H1 (cell line): ENCODE measurements around the gene FAM204A. TPM values are rescaled to one million over a fixed set of nuclear protein-coding genes. Genes with fewer than 3 reads are reported as not detected.
A peak's percentile ranks its signal among the peaks of the same experiment; 100 is the strongest.

Experiments
- CTCF ChIA-PET: fragments of 300-600 bp; sonication (Branson Sonifier 250); formaldehyde crosslinking; loops from one replicate; lab custom pipeline; 2021; ENCODE audit not compliant: partially characterized antibody; lab: Charles Lee
- POLR2A ChIA-PET: fragments of 300-600 bp; sonication (Branson Sonifier 250); formaldehyde crosslinking; loops from one replicate; lab custom pipeline; 2021; ENCODE audit warnings: inconsistent platforms; ENCODE audit not compliant: partially characterized antibody; lab: Charles Lee
- DNase-seq, 2 experiments: peaks; one replicate each; pipeline versions ENCODE4 v3.0.0 to v3.0.0-alpha.2; 2010 to 2022; ENCODE audit warnings: low spot score in 2 of 2, low read depth in 1 of 2, mixed read lengths in 1 of 2
- FAIRE-seq: peaks from 2 replicates; lab custom pipeline; 2011; peaks lifted over from hg19 to GRCh38; lab: Jason Lieb, UNC
- H2AFZ ChIP-seq: 2 replicates; pipeline ENCODE4 v1.8.1; 2012; ENCODE audit warnings: low read length, inconsistent platforms
- H2AK5ac ChIP-seq: 2 replicates; pipeline ENCODE4 v1.6.1; 2013; ENCODE audit warnings: low read depth, low read length
- H2BK120ac ChIP-seq: replicated peaks from 2 replicates; pipeline ENCODE3; 2013; ENCODE audit warnings: low read depth, low read length, inconsistent platforms
- H2BK12ac ChIP-seq: 2 replicates; pipeline ENCODE4 v1.6.1; 2013; ENCODE audit warnings: low read depth, low read length
- H2BK15ac ChIP-seq: 2 replicates; pipeline ENCODE4 v1.6.1; 2013; ENCODE audit warnings: low read length
- H2BK20ac ChIP-seq: 2 replicates; pipeline ENCODE4 v1.6.1; 2013; ENCODE audit warnings: low read length
- H2BK5ac ChIP-seq: 2 replicates; pipeline ENCODE4 v1.6.1; 2013; ENCODE audit warnings: low read depth, low read length
- H3K14ac ChIP-seq: 2 replicates; pipeline ENCODE4 v1.6.1; 2013; ENCODE audit warnings: inconsistent platforms; ENCODE audit not compliant: insufficient read length
- H3K18ac ChIP-seq: 2 replicates; pipeline ENCODE4 v1.6.1; 2013; ENCODE audit warnings: low read length; ENCODE audit errors: extremely low read depth
- H3K23ac ChIP-seq: 2 replicates; pipeline ENCODE4 v1.6.1; 2013; ENCODE audit warnings: inconsistent platforms; ENCODE audit not compliant: insufficient read length
- H3K23me2 ChIP-seq: 2 replicates; pipeline ENCODE4 v1.6.1; 2013; ENCODE audit warnings: low read depth, low read length
- H3K27ac ChIP-seq: 2 replicates; pipeline ENCODE4 v1.6.1; 2011; ENCODE audit warnings: low read depth, low read length, inconsistent platforms
- H3K27me3 ChIP-seq, 4 experiments: replicated peaks in 1 of 4; 1 replicate in 1 of 4; 2 replicates in 3 of 4; pipeline versions ENCODE4 v1.6.1 to v1.8.1; 2011 to 2013; ENCODE audit warnings: low read length in 3 of 4, mild to moderate bottlenecking in 3 of 4, inconsistent platforms in 2 of 4, mixed read lengths in 2 of 4, moderate library complexity in 1 of 4; ENCODE audit not compliant: control insufficient read depth in 3 of 4, insufficient read depth in 3 of 4; ENCODE audit errors: extremely low read depth in 1 of 4
- H3K36me3 ChIP-seq, 4 experiments: 2 replicates each; pipeline versions ENCODE4 v1.6.1 to v1.8.1; 2011 to 2013; ENCODE audit warnings: mild to moderate bottlenecking in 4 of 4, low read length in 3 of 4, moderate library complexity in 2 of 4, control low read depth in 1 of 4, inconsistent platforms in 1 of 4; ENCODE audit not compliant: insufficient read depth in 4 of 4, control insufficient read depth in 2 of 4
- H3K4ac ChIP-seq: replicated peaks from 2 replicates; pipeline ENCODE3; 2013; ENCODE audit warnings: low read length, low read depth, mixed read lengths, inconsistent platforms; ENCODE audit not compliant: insufficient read length
- H3K4me1 ChIP-seq, 4 experiments: replicated peaks in 1 of 4; 1 replicate in 1 of 4; 2 replicates in 3 of 4; pipeline versions ENCODE4 v1.6.1 to v1.8.1; 2011 to 2013; ENCODE audit warnings: low read length in 3 of 4, inconsistent platforms in 2 of 4, mixed read lengths in 1 of 4; ENCODE audit not compliant: insufficient read depth in 4 of 4, control insufficient read depth in 3 of 4
- H3K4me2 ChIP-seq, 2 experiments: 2 replicates each; pipeline versions ENCODE4 v1.6.1 to v1.8.1; 2011 to 2013; ENCODE audit warnings: low read depth in 2 of 2, low read length in 2 of 2, control low read depth in 1 of 2, inconsistent platforms in 1 of 2, mild to moderate bottlenecking in 1 of 2; ENCODE audit not compliant: insufficient read depth in 1 of 2
- H3K4me3 ChIP-seq, 4 experiments: fragments of 200-600, 300-600 bp in 1 of 4; sonication (generic), shearing (Covaris generic), sonication (Bioruptor Twin) in 1 of 4; 2 replicates each; pipeline versions ENCODE4 v1.5.1 to v1.8.1; 2011 to 2016; ENCODE audit warnings: low read length in 4 of 4, low read depth in 3 of 4, control low read depth in 2 of 4, inconsistent platforms in 2 of 4, mild to moderate bottlenecking in 2 of 4, mixed read lengths in 1 of 4, moderate library complexity in 1 of 4; ENCODE audit not compliant: insufficient read depth in 2 of 4; ENCODE audit errors: extremely low read depth in 1 of 4
- H3K56ac ChIP-seq: replicated peaks from 2 replicates; pipeline ENCODE3; 2013; ENCODE audit warnings: low read depth, mild to moderate bottlenecking, mixed read lengths, low read length, inconsistent platforms; ENCODE audit not compliant: insufficient read length
- H3K79me1 ChIP-seq: 2 replicates; pipeline ENCODE4 v1.6.1; 2013; ENCODE audit warnings: low read depth, low read length, control low read depth
- H3K79me2 ChIP-seq, 2 experiments: 2 replicates each; pipeline versions ENCODE4 v1.6.1 to v1.8.1; 2012 to 2013; ENCODE audit warnings: low read length in 2 of 2, mild to moderate bottlenecking in 2 of 2, inconsistent platforms in 1 of 2; ENCODE audit not compliant: insufficient read depth in 2 of 2, control insufficient read depth in 1 of 2
- H3K9ac ChIP-seq, 4 experiments: replicated peaks in 1 of 4; 1 replicate in 1 of 4; 2 replicates in 3 of 4; pipeline versions ENCODE4 v1.6.1 to v1.8.1; 2011 to 2013; ENCODE audit warnings: low read depth in 3 of 4, low read length in 3 of 4, control low read depth in 2 of 4, mild to moderate bottlenecking in 2 of 4, moderate library complexity in 2 of 4, inconsistent platforms in 1 of 4; ENCODE audit errors: extremely low read depth in 1 of 4
- H3K9me3 ChIP-seq, 2 experiments: 2 replicates each; pipeline versions ENCODE4 v1.6.1 to v1.8.1; 2012 to 2013; ENCODE audit warnings: mild to moderate bottlenecking in 2 of 2, moderate library complexity in 2 of 2, control low read depth in 1 of 2, inconsistent platforms in 1 of 2, low read depth in 1 of 2, low read length in 1 of 2, mixed read lengths in 1 of 2; ENCODE audit not compliant: insufficient read depth in 2 of 2
- H4K20me1 ChIP-seq, 2 experiments: replicated peaks in 1 of 2; 2 replicates each; pipeline versions ENCODE3 to v1.8.1; 2011 to 2013; ENCODE audit warnings: inconsistent platforms in 2 of 2, low read length in 2 of 2, mild to moderate bottlenecking in 1 of 2; ENCODE audit not compliant: insufficient read depth in 2 of 2, control insufficient read depth in 1 of 2
- H4K5ac ChIP-seq: 2 replicates; pipeline ENCODE4 v1.6.1; 2013; ENCODE audit warnings: low read length, low read depth, mixed read lengths, inconsistent platforms; ENCODE audit not compliant: insufficient read length
- H4K8ac ChIP-seq: 2 replicates; pipeline ENCODE4 v1.8.0; 2013; ENCODE audit warnings: mild to moderate bottlenecking, moderate library complexity, low read length, inconsistent platforms; ENCODE audit not compliant: insufficient read depth; ENCODE audit errors: extremely low read depth
- H4K91ac ChIP-seq: replicated peaks from 2 replicates; pipeline ENCODE3; 2013; ENCODE audit warnings: low read length, mixed read lengths, inconsistent platforms; ENCODE audit not compliant: insufficient read length
- HDAC6 ChIP-seq: IDR thresholded peaks from one replicate; pipeline ENCODE4 v1.7.1; 2012; ENCODE audit warnings: low read depth, mild to moderate bottlenecking, inconsistent platforms, low read length, moderate library complexity
- RXRA ChIP-seq: IDR thresholded peaks from 2 replicates; pipeline ENCODE4 v1.6.1; 2011; ENCODE audit warnings: low read depth, mild to moderate bottlenecking, low read length, moderate library complexity; ENCODE audit not compliant: insufficient read depth
- WGBS, 2 experiments: shearing (Covaris generic) in 1 of 2; methylation state at CpG; one replicate each; pipeline versions ENCODE4 v1.1.6 to v1.1.7; 2013 to 2015; ENCODE audit warnings: low lambda C conversion rate in 2 of 2, mixed read lengths in 2 of 2, inconsistent platforms in 1 of 2, low coverage in 1 of 2, missing lambda C conversion rate in 1 of 2; ENCODE audit not compliant: insufficient replicate concordance in 2 of 2, insufficient coverage in 1 of 2, insufficient read length in 1 of 2; ENCODE audit errors: extremely low coverage in 1 of 2, missing lambda C conversion rate in 1 of 2; 5-methylcytosine and 5-hydroxymethylcytosine counted together
- polyA plus RNA-seq, 7 experiments: library from polyadenylated mRNA; depleted of rRNA in 3 of 7; stranded (reverse) in 5 of 7; unstranded in 2 of 7; fragments of >200 nt in 5 of 7; fragments of 200-250 nt in 2 of 7; gene quantifications; 1 replicate in 5 of 7; 2 replicates in 1 of 7; 4 replicates in 1 of 7; pipeline versions ENCODE4 v1.2.1 to v1.2.3, GENCODE V29; 2011 to 2013; ENCODE audit warnings: missing spikeins in 2 of 7, mixed read lengths in 2 of 7
- total RNA-seq: library from RNA; stranded (reverse); fragmentation: NEBNext Ultra II Directional; extraction: Animal tissue kit (Norgen Biotek cat#: 25700); gene quantifications from 2 replicates; pipeline ENCODE4 v1.2.1, GENCODE V29; 2021

FAM204A gene
- total and polyA plus RNA-seq, 2 of the 8 experiments (the other 6 are each of a cell fraction or from before 2014, with no cell fraction given) = 4.9 to 37.4 TPM

- H4K8ac ChIP-seq = no peak overlapping the region
- POLR2A ChIA-PET = interaction anchor here (0.9 kb wide), 2 partner anchors 14 to 695 kb away, joined by 3 read pairs; no protein-coding TSS in a partner anchor
- no peaks in the 10 kb centered on the region for H4K20me1 ChIP-seq
- no peaks in the 10 kb centered on the region for H3K79me2 ChIP-seq
- 17% methylated on average over 16 of the region's 16 CpGs; no CpG with 5 or more reads in 1 of the 2 experiments for whole genome bisulfite sequencing, 2 experiments
- no peak for FAIRE-seq
- H3K27me3 ChIP-seq = peaks cover 12 to 33% (median 25%) of the 10 kb centered on the region in 4 experiments
- H3K4me1 ChIP-seq = peaks cover 2 to 6% (median 3%) of the 10 kb centered on the region in 4 experiments; a peak in 4 of 7 replicates
- H3K9me3 ChIP-seq = no peaks in the 10 kb centered on the region
- no peak overlapping the region for H3K18ac ChIP-seq
- peak overlapping the region in 3 of 4 experiments; percentile 12 to 50 (median 23); a peak in 5 of 8 replicates for H3K4me3 ChIP-seq
- no peak overlapping the region for H4K91ac ChIP-seq
- no peak overlapping the region for H3K27ac ChIP-seq
- no peak overlapping the region for H3K56ac ChIP-seq
- H3K23me2 ChIP-seq = no peaks in the 10 kb centered on the region; the same call in 1 of the 2 replicates
- no peak for DNase-seq
- H3K4ac ChIP-seq = no peak overlapping the region
- H3K23ac ChIP-seq = no peak overlapping the region
- no peak overlapping the region for H3K14ac ChIP-seq
- no peaks in the 10 kb centered on the region for H3K79me1 ChIP-seq
- no peaks in the 10 kb centered on the region for H3K36me3 ChIP-seq
- H2BK20ac ChIP-seq = no peak overlapping the region
- peak overlapping the region; percentile 60 to 69 for H3K4me2 ChIP-seq
- CTCF ChIA-PET = interaction anchor here (0.8 to 2.9 kb wide), 3 partner anchors 13 to 19 kb away, joined by 3 to 16 read pairs (median 4); no protein-coding TSS in a partner anchor
- H2BK5ac ChIP-seq = no peak overlapping the region
- H2BK15ac ChIP-seq = no peak overlapping the region
- H3K9ac ChIP-seq = no peak overlapping the region
- no peak overlapping the region for H2AK5ac ChIP-seq
- no peak overlapping the region for H2BK120ac ChIP-seq
- no peak overlapping the region for H2BK12ac ChIP-seq
- H4K5ac ChIP-seq = no peak overlapping the region
- H2AFZ ChIP-seq = peak overlapping the region; percentile 67; the same call in 1 of the 2 replicates
- TF ChIP-seq RXRA (no peak), HDAC6 (no peak)
These were observed 69.9 kb downstream of the FAM204A start for GRCh38 chr10:118272149-118272721.
